SK-MEL-5 (cell line): ENCODE results near the gene ENTREP3. TPM values are rescaled to one million over a fixed set of nuclear protein-coding genes. Genes with fewer than 3 reads are reported as not detected.
A peak's percentile ranks its signal among the peaks of the same experiment; 100 is the strongest.
"Not testable (repeated sequence)": the region's sequence is repeated elsewhere in the genome, so short reads cannot be mapped to it uniquely, and the experiment has no call there.

Source experiments
- DNase-seq: peaks from one replicate; pipeline ENCODE4 v3.0.0-alpha.2; 2016; ENCODE audit warnings: low read depth, low spot score
- in situ Hi-C: cut with HindIII; loops from 2 replicates; pipeline ENCODE4 v1.10.0; 2016; ENCODE audit warnings: low sequenced_read_pairs, high pct_unique_total_duplicates, low pct_unique_long_range_greater_than_20kb
- total RNA-seq: library from RNA; depleted of rRNA; stranded (reverse); fragments of >200 nt; shearing (Covaris generic); gene quantifications from 2 replicates; pipeline ENCODE4 v1.2.3, GENCODE V29; 2014

Gene ENTREP3
- total RNA-seq, 1 experiment from 2014 or later, result 7.9 TPM

DNA sequence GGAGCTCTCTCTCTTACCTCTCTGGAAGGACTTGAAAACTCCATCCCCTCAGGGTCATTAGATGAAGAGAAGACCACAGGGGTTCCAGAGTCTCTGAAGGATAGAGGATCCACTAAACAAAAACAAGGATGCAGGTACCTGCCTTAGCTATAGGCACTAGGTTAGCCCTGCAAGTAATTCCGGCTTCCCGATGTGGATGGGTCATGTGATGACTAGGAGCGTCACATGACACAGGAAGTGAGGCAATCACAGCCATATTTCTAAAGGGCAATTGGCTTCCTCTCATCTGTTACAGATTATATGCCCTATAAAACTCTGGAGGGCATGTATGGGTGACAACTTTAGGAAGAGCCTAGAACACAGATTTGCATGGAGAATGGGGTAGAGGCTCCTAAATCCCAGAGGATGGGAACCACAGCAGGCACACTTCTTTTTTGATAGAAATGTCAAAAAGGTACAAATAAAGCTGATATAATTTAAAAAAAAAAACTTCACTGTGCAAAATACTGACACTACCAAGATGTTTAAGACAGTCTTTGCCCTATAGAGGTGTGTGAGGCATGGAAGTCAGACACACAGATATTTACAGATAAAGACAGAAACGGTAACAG, 14.1 kb downstream of the ENTREP3 start:
- in situ Hi-C loops, result no loop called here
- peak; percentile 96 for DNase-seq

DNA sequence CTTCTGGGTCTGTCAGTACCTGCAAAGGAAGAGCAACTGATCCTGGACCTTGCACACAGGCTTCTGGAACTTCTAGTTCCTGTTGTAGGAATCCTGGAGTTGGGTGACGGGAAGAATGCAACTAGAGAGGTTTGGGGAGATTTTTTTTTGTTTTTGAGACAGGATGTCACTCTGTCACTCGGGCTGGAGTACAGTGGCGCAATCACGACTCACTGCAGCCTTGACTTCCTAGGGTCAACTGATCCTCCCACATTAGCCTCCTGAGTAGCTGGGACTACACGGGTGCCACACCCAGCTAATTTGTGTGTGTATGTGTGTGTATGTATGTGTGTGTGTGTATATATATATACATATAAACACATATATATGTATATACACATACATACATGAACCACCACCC, 18.8 kb downstream of the ENTREP3 start:
- no peak for DNase-seq
- in situ Hi-C loops, result no loop called here

DNA sequence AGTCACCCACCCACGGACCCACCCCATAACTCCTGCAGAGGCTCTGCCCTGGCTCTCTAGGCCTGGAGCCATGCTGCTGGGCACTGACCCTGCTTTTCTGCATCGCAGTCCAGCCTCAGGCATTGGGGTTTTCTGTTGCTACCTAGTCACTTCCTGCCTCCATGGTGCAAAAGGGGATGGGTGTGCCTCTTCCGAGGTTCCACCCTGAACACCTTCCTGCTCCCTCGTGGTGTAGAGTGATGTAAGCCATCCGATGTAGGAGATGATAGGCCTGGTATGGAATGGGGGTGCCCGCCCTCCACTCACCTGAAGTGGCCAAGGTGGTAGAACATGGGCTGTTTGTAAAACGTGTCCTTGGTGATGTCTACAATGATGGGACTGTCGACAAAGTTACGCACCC, 19.9 kb downstream of the ENTREP3 start:
- in situ Hi-C loops, result not testable (repeated sequence)

DNA sequence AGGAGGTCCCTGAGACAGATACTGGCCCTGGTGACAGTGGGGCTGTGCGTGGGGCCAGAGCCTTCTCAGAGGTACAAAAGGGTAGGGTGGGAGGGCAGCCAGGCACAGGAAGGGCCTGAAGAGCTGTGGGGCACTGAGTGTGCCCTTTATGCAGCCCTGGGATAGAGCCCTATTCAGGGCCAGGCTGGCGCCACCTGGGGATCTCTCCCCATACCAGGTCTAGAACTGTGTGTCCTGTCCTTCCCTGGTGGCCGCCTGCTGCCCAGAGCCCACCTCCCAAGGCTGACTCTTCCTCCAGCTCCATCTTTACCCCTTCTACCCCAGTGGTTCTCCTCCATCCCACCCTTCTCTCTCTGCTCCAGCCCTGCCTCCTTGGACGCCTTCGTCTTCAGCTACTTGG, 21.8 kb downstream of the ENTREP3 start:
- DNase-seq, in situ Hi-C loops: not testable (repeated sequence)

More for the DNA sequence above, 19.9 kb downstream of the ENTREP3 start:
- DNase-seq, result not testable (repeated sequence)

DNA sequence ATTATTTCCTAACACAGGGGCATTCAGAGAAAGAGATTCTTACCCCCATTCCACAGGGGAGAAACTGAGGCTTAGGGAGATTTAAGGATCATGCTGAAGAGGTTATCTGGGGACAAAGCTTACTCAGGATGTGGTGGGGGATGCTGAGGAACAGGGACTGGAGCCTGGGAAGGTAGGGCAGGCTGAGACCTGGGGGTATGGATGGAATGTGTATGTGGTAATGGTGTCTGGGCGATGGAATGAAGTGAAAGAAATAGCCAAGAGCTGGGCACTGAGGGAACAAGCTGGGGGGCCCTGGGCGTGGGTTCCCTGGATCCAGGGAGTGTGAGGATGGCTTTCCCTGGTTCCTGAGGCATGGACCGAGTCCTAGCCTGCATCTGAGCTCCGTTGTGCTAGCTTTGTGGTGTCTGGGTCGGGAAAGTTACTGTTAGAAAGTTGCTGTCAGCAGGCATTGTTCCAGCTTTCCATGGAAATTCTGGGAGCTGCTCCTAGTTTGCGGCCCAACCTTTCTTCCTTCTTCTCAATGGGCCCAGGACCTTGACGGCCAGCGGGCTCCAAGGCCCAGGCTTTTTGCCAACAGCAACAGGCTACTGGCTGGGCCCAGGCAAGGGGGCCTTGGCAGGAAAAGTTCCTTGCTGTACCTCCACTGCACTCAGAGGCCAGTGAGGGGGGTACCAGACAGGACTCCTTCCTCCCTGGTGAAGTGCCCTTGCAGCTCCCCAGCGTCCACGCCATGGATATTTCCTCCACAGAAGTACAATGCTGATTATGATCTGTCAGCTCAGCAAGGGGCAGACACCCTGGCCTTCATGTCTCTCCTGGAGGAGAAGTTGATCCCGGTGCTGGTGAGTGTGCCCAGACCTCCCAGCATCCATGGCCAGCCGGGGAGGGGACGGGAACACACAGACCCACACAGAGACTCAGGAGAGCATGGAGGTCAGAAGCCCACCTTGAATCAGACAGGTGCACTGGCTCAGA, 23.0 kb downstream of the ENTREP3 start:
- in situ Hi-C loops, DNase-seq: not testable (repeated sequence)

DNA sequence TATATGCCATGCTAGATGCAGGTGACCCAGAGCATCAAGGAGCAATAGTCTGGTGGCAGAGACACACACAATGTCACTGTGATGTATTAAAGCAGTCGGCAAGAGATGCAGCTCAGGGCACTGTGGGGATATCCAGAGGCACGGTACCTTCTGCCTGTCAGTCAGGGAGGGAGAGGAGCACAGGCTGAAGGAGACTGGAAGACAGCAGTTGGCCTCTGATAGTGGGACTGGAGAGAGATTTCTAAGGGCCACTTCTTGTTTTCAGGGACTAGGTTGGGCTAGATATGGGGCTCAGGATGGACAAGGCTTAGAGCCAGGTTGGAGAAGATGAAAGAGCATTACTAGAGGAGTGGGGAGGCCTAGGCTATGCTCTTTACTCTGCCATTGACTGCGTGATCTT, 24.0 kb downstream of the ENTREP3 start:
- DNase-seq, in situ Hi-C loops: not testable (repeated sequence)

DNA sequence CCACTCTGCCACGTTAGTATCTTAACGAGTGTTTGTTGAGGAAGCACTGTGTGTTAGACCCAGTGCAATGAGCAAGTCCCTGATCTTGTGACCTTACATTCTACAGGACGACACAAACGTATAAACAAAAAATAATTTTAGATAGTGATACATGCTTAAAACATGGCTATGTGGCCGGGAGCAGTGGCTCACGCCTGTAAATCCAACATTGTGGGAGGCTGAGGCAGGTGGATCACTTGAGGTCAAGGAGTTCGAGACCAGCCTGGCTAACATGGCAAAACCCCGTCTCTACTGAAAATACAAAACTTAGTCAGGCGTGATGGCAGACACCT, 27.2 kb downstream of the ENTREP3 start:
- in situ Hi-C loops, result no loop called here
- DNase-seq, result no peak

DNA sequence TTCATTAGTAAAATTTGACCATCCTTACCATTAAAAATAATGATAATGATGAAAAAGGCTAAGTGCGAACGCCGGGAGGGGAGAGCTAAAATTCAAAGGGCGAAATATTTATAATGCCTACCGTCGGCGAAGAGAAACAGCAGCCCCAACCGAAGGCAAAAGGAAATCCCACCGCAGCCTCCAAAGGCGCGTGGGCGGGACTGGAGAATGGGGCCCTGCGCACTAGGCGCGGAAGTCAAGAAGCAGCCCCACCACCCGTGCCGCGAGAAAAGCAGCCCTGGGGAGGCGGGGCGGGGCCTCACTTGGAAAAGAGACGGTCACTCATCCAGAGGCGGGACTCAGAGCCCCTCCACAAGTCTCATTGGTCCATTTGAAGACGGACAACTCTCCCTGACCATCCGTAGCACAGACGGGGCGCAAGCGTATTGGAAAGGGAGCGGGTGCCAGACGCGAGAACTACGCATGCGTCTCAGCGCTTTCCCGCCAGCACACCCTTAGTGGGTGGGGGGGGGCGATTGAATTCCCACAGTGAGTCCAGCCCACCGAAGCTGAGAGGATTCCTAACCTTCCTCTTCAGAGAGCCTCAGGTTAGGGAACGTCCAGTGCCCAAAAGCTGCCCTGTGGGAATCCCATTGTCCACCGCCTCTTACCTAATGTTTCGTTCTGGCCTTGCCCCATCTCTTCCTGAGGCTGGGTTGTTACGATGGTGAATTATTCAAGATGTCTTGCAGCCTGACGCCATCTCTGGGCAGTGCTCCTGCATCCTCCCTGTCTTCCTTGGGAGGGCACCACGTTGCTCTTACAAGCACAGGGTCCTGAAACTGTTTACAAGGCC, 27.8 kb downstream of the ENTREP3 start:
- in situ Hi-C loops, result no loop called here
- DNase-seq, result peak; percentile 100

DNA sequence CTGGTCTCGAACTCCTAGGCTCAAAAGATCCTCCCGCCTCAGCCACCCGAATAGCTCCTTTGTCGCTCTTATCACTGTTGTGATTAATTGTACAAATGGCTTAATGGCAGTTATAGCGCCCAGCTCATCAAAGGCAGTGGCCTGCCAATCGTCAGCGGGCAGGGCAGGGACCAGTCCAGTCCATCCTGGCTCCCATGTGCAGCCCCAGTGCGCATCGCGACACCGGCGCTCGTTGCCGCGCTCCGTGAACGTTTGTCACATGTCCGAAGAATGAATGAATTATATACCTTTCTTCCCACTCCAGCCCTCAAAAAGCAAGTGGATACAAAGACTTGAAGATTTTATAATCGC, 28.4 kb downstream of the ENTREP3 start:
- in situ Hi-C loops, result no loop called here
- peak; percentile 70 for DNase-seq

DNA sequence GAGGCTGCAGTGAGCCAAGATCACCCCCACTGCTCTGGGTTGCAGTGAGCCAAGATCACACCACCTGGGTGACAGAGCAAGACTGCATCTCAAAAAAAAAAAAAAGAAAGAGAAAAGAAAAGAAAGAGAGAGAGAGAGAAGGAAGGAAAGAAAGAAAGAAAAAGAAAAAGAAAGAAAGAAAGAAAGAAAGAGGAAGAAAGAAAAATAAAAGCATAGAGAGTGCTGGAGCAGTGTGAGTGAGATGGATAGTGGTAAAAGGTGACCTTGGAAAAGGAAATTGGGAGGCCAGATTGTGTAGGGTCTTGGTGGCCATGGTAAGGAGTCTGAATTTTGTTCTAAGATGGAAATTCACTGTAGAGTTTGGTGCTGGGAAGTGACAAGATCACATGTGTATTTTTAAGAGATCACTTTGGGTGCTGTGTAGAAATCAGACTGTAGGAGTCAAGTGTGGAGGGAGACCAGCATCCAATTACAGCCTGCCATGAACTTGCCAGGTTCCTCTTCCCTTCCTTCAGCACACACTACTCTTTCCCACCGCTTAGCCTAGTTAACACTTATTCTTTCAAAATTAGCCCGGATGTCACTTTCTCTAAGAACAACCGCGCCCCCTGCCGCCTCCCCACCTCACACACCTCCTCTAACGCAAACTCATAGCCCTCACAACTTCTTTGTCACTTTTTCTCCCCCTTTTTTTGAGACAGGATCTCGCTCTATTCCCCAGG, 28.9 kb downstream of the ENTREP3 start:
- in situ Hi-C loops, result no loop called here
- DNase-seq, result peak; percentile 91

DNA sequence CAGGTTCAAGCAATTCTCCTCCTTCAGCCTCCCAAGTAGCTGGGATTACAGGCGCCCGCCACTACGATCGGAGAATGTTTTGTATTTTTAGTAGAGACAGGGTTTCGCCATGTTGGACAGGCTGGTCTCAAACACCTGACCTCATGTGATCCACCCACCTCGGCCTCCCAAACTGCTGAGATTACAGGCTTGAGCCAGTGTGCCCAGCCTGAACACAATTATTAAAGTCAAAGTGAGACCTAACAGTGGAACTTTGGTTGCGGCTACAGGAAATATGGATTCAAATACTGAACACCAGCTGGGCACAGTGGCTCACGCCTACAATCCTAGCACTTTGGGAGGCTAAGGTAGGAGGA, 29.9 kb downstream of the ENTREP3 start:
- in situ Hi-C loops, result not testable (repeated sequence)

DNA sequence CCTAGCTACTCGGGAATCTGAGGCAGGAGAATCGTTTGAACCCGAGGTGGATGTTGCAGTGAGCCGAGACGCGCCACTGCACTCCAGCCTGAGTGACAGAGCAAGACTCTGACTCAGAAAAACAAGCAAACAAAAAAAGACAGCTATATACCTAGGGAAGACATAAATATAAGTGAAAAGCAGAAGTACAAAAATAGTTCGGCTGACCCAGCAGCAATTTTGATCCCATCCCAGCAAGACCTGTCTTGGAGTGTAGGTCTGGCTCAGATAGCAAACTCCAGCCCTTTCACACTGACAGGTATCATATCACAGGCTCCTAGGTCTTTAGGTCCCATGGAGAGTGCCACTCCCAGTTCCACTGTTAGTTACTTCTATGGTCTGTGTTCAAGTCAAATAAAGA, 32.2 kb downstream of the ENTREP3 start:
- in situ Hi-C loops, result no loop called here
- no peak for DNase-seq

More for the DNA sequence above, 29.9 kb downstream of the ENTREP3 start:
- not testable (repeated sequence) for DNase-seq

DNA sequence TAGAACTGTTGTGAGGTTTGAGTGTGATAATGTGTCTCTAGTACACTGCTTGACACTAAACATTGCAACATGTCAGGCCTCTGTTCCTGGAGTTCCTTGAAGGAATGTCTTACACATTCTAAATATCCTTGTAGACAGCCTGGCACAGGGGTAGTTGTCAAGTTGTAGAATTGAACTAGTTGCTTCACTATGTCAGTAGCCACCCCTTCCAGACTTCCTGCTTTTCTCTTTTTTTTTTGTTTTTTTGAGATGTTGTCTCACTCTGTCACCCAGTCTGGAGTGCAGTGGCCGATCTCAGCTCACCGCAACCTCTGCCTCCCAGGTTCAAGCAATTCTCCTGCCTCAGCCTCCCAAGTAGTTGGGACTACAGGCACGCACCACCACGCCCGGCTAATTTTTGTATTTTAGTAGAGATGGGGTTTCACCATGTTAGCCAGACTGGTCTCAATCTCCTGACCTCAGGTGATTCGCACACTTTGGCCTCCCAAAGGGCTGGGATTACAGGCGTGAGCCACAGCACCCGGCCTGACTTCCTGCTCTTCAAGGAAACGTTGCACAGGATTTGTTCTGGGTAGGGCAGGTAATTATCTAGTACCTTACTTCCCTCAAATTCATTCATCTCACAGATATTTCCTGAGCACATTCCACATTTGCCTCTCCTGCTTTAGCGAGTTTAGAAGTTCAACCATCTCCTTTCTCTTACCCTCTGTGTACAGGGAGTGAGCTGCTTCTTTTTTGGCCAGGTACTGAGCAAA, 34.9 kb downstream of the ENTREP3 start:
- DNase-seq, in situ Hi-C loops: not testable (repeated sequence)

DNA sequence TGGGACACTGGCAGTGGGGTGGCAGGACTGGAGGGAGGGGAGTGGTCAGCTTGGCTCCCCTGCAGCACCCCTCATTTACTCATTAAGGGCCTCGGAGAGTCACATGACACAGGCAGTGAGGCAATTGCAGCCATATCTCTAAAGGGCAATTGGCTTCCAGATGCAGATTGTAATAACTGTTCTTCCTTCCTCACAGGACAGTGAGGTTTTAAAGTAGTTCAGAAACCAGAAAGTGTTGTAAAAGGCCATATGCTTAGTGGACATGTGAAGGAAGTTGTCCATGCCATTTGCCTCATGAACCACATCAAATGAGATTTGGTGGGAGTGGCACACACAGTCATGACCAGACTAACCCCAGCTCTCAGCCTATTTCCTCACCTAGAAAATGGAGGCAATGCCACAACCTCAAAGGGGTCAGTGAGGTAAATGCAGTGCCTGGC, 35.7 kb downstream of the ENTREP3 start:
- peak; percentile 39 for DNase-seq
- in situ Hi-C loops, result no loop called here

DNA sequence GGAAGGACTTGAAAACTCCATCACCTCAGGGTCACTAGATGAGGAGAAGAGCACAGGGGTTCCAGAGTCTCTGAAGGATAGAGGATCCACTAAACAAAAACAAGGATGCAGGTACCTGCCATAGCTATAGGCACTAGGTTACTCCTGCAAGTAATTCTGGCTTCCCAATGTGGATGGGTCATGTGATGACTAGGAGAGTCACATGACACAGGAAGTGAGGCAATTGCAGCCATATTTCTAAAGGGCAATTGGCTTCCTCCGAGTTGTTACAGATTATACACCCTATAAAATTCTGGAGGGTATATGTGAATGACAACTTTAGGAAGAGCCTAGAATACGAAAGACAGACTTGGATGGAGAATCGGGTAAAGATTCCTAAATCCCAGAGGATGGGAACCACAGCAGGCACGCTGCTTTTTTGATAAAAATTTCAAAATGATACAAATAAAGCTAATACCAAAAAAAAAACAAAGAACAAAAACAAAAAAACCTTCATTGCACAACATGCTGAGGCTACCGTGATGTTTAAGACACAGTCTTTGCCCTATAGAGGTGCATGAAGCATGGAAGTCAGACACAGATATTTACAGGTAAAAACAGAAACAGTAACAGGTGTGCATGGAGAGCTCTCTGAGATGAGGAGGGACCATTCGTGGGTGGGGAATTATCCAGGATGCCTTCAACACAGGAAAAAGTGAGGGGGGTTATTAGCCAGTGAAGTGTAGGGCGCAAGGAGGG, 36.3 kb downstream of the ENTREP3 start:
- peak; percentile 74 for DNase-seq
- in situ Hi-C loops, result no loop called here

DNA sequence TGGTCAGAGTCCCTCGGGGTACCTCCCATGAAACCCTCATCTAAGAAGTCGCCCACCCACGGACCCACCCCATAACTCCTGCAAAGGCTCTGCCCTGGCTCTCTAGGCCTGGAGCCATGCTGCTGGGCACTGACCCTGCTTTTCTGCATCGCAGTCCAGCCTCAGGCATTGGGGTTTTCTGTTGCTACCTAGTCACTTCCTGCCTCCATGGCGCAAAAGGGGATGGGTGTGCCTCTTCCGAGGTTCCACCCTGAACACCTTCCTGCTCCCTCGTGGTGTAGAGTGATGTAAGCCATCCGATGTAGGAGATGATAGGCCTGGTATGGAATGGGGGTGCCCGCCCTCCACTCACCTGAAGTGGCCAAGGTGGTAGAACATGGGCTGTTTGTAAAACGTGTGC, 40.6 kb downstream of the ENTREP3 start:
- in situ Hi-C loops, DNase-seq: not testable (repeated sequence)
